Sigmoid colon (tissue), 7 donors: Measurements from ENCODE around the gene GTF2A1L. TPM values are rescaled to one million over a fixed set of nuclear protein-coding genes. Genes with fewer than 3 reads are reported as not detected.

ENCODE experiments used
- DNase-seq: peaks from one replicate; pipeline ENCODE4 v3.0.0-alpha.2; 2019
- H3K27ac ChIP-seq, 4 donors: fragments of 200-600 bp; sonication (generic); one replicate each; pipeline ENCODE4 v1.5.1; 2016 to 2019; ENCODE audit warnings: mild to moderate bottlenecking in 1 of 4
- H3K27me3 ChIP-seq, 3 donors: fragments of 200-600 bp; sonication (generic); one replicate each; pipeline ENCODE4 v1.5.1; 2019; ENCODE audit warnings: mild to moderate bottlenecking in 1 of 3
- H3K36me3 ChIP-seq, 4 donors: fragments of 200-600 bp; sonication (generic); one replicate each; pipeline ENCODE4 v1.5.1; 2016 to 2019
- H3K4me1 ChIP-seq, 4 donors: fragments of 200-600 bp; sonication (generic); one replicate each; pipeline ENCODE4 v1.5.1; 2017 to 2019
- H3K4me3 ChIP-seq, 4 donors: fragments of 200-600 bp; sonication (generic); one replicate each; pipeline ENCODE4 v1.5.1; 2017 to 2019; ENCODE audit warnings: mild to moderate bottlenecking in 2 of 4, moderate library complexity in 1 of 4
- H3K9me3 ChIP-seq, 4 donors: fragments of 200-600 bp in 3 of 4; sonication (generic) in 3 of 4; one replicate each; pipeline versions ENCODE4 v1.5.1 to v1.6.1; 2013 to 2019
- EP300 ChIP-seq, 4 donors: sonication (generic); formaldehyde crosslinking; IDR thresholded peaks; one replicate each; pipeline ENCODE4 v1.6.1; 2017; ENCODE audit warnings: antibody characterized with exemption in 4 of 4
- POLR2A ChIP-seq, 2 donors: fragments of 450-650 bp; IDR thresholded peaks; one replicate each; pipeline ENCODE4 v1.6.1; 2016; ENCODE audit warnings: antibody characterized with exemption in 2 of 2, mild to moderate bottlenecking in 2 of 2, moderate library complexity in 2 of 2
- POLR2AphosphoS5 ChIP-seq, 4 donors: sonication (generic); formaldehyde crosslinking; IDR thresholded peaks; one replicate each; pipeline ENCODE4 v1.6.1; 2017; ENCODE audit warnings: antibody characterized with exemption in 4 of 4
- WGBS, 2 donors: extraction: QIAGEN DNeasy Blood & Tissue Kit; methylation state at CpG; one replicate each; pipeline ENCODE4 v1.1.7; 2013; 5-methylcytosine and 5-hydroxymethylcytosine counted together
- intact Hi-C: fragments of 100-400 bp; cut with DNase I; formaldehyde crosslinking; loops from one replicate; pipeline ENCODE4 v1.15.1; 2023
- polyA plus RNA-seq, 3 donors: library from polyadenylated mRNA; stranded (reverse); fragments of 200-250 nt; gene quantifications; one replicate each; pipeline ENCODE4 v1.2.3, GENCODE V29; 2013
- total RNA-seq, 4 donors: library from RNA; depleted of rRNA; stranded (reverse); fragments of >200 nt; gene quantifications; one replicate each; pipeline ENCODE4 v1.1.0, GENCODE V29; 2016
- TF ChIP-seq, protein P1 (sequence below), 4 experiments: fragments of 450-650 bp in 3 of 4; fragments of 200-600 bp in 1 of 4; IDR thresholded peaks; one replicate each; pipeline ENCODE4 v1.5.1; 2016 to 2019; ENCODE audit warnings: antibody characterized with exemption in 4 of 4, mild to moderate bottlenecking in 3 of 4, moderate library complexity in 2 of 4
- donor health status: healthy with polysubstance abuse.
- donor health status: Bipolar disorder and iron deficiency.
- donor health status: healthy.

The GTF2A1L gene
- total and polyA plus RNA-seq, 7 donors, result 0.66 to 105 (median 26.2) TPM; not detected in 1

DNA sequence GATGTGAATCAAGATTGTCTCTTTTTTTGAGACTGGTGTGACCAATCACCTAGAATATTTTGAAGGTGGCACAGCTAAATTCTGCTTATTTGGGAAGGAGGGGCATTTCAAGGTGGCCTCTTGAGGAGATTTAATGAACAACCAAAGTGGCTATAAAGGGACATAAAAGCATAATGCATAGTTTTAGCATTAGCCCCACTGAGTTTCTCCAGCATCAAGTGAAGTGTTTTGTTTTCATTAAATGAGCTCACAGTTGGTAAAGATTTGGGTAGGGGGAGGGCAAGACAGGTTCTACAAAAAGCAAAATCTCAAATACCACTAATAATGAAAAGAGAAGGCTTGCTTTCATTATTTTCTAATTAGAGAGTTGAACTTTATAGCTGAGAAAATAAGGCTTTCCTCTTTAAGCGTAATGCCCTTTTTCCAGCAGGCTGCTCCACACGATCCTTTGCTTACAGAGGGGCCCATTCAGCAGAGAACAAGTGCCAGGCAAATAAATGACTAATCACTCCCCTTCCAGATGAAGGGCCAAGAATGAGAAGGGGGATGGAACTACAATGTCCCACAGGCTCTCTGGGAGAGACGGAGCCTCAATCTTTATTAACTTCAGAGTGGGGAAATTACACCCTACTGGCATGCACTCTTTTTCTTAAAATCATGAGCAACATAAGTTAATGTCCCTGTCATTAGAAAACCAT is 102.0 kb downstream of the GTF2A1L start:
- Histone ChIP-seq H3K27me3 (peaks cover 0 to 36% (median 0%) of the 10 kb centered on the region in 3 donors), H3K36me3 (no peaks in the 10 kb centered on the region), H3K4me3 (no peak overlapping the region), H3K27ac (no peak overlapping the region), H3K9me3 (no peaks in the 10 kb centered on the region), H3K4me1 (peaks cover 0 to 17% (median 8%) of the 10 kb centered on the region in 4 donors)
- no peak for DNase-seq
- WGBS, 2 donors, result 76 to 77% methylated on average over 3 of the region's 3 CpGs
- intact Hi-C loops, result no loop called here
- TF ChIP-seq, protein P1, sequence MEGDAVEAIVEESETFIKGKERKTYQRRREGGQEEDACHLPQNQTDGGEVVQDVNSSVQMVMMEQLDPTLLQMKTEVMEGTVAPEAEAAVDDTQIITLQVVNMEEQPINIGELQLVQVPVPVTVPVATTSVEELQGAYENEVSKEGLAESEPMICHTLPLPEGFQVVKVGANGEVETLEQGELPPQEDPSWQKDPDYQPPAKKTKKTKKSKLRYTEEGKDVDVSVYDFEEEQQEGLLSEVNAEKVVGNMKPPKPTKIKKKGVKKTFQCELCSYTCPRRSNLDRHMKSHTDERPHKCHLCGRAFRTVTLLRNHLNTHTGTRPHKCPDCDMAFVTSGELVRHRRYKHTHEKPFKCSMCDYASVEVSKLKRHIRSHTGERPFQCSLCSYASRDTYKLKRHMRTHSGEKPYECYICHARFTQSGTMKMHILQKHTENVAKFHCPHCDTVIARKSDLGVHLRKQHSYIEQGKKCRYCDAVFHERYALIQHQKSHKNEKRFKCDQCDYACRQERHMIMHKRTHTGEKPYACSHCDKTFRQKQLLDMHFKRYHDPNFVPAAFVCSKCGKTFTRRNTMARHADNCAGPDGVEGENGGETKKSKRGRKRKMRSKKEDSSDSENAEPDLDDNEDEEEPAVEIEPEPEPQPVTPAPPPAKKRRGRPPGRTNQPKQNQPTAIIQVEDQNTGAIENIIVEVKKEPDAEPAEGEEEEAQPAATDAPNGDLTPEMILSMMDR (IDR thresholded peaks at IDR 0.05), result no peak
- TF ChIP-seq POLR2A (IDR thresholded peaks at IDR 0.05) (no peak), EP300 (IDR thresholded peaks at IDR 0.05) (no peak), POLR2AphosphoS5 (IDR thresholded peaks at IDR 0.05) (no peak)

DNA sequence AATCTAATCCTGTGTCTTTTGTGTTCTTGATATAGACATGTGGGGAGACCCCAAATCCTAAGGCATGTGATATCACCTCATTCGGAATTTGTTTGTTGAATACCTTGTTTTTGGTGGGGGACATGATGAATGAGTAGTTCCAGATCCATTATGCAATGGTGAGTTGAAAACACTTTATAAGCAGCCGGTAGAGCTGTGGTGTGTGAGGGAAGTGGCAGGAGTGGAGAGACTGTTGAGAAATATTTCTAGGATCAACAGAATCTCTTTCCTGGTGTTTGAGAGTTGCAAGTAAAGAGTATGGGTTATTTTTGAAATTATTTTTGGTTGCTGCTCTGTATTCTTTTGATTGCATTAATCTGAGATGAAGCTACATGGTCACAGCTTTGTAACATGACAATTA is 103.5 kb downstream of the GTF2A1L start:
- WGBS, 2 donors, result 89 to 93% methylated on average over 2 of the region's 2 CpGs
- no peak overlapping the region for H3K27ac ChIP-seq
- TF ChIP-seq POLR2AphosphoS5 (IDR thresholded peaks at IDR 0.05) (no peak), POLR2A (IDR thresholded peaks at IDR 0.05) (no peak), EP300 (IDR thresholded peaks at IDR 0.05) (no peak)
- TF ChIP-seq, protein P1 (IDR thresholded peaks at IDR 0.05), result no peak

GRCh38 chr2:48722391-48722790 is 104.7 kb downstream of the GTF2A1L start:
- intact Hi-C loops, result no loop called here
- WGBS, 2 donors, result 88 to 91% methylated on average over 1 of the region's 1 CpG
- H3K4me1 ChIP-seq, result no peaks in the 10 kb centered on the region
- H3K4me3 ChIP-seq, result no peak overlapping the region
- H3K27me3 ChIP-seq, result peaks cover 0 to 36% (median 0%) of the 10 kb centered on the region in 3 donors
- peak overlapping the region in 1 of 4 donors; percentile 10 for H3K27ac ChIP-seq
- TF ChIP-seq POLR2A (IDR thresholded peaks at IDR 0.05), result no peak
- no peak for TF ChIP-seq EP300 (IDR thresholded peaks at IDR 0.05)
- TF ChIP-seq, protein P1 (IDR thresholded peaks at IDR 0.05), result no peak
- TF ChIP-seq POLR2AphosphoS5 (IDR thresholded peaks at IDR 0.05), result no peak
- no peak for DNase-seq
- H3K9me3 ChIP-seq, result no peaks in the 10 kb centered on the region
- no peaks in the 10 kb centered on the region for H3K36me3 ChIP-seq

More for the DNA sequence above, 103.5 kb downstream of the GTF2A1L start:
- Histone ChIP-seq H3K27me3 (peaks cover 0 to 36% (median 0%) of the 10 kb centered on the region in 3 donors), H3K4me3 (no peak overlapping the region), H3K4me1 (peaks cover 0 to 1% (median 0%) of the 10 kb centered on the region in 4 donors), H3K36me3 (no peaks in the 10 kb centered on the region), H3K9me3 (no peaks in the 10 kb centered on the region)
- intact Hi-C loops, result no loop called here
- DNase-seq, result no peak

DNA sequence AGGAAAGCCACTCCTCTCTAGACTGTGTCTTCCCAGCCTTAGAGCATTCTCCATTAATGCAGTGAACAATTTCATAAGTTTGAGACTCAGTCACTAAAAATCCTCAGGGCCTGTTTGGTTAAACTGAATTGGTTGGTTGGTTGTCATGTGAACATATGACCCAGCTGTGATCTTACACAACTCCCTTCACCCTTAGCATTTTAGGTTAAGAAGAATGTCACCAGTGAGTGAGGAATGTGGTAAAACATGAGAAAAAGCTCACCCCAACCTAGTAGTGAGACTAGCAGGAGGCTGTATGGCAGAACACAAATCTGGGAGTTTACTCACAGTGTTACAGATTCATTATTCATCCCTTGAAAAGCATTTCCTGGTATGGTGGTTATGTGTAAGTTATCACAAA is 105.5 kb downstream of the GTF2A1L start:
- H3K27me3 ChIP-seq, result peaks cover 0 to 36% (median 0%) of the 10 kb centered on the region in 3 donors
- peak overlapping the region in 1 of 4 donors; percentile 10 for H3K27ac ChIP-seq
- H3K4me1 ChIP-seq, result no peaks in the 10 kb centered on the region
- H3K4me3 ChIP-seq, result no peak overlapping the region
- H3K36me3 ChIP-seq, result no peaks in the 10 kb centered on the region
- TF ChIP-seq POLR2AphosphoS5 (IDR thresholded peaks at IDR 0.05) (no peak), POLR2A (IDR thresholded peaks at IDR 0.05) (no peak), EP300 (IDR thresholded peaks at IDR 0.05) (no peak)
- TF ChIP-seq, protein P1 (IDR thresholded peaks at IDR 0.05), result no peak
- no peak for DNase-seq
- H3K9me3 ChIP-seq, result no peaks in the 10 kb centered on the region
- intact Hi-C loops, result no loop called here
